Ishikawa (cell line): ENCODE results near the gene NRIP2.

ENCODE experiments used
- CEBPB ChIP-seq: IDR thresholded peaks from 2 replicates; pipeline ENCODE4 v1.6.1; 2012
- EP300 ChIP-seq: IDR thresholded peaks from 2 replicates; pipeline ENCODE4 v1.6.1; 2012; ENCODE audit warnings: borderline replicate concordance
- FOXM1 ChIP-seq: IDR thresholded peaks from 2 replicates; pipeline ENCODE4 v1.6.1; 2012; ENCODE audit warnings: low read depth, borderline replicate concordance
- RAD21 ChIP-seq: IDR thresholded peaks from 2 replicates; pipeline ENCODE4 v1.6.1; 2012; ENCODE audit warnings: low read depth
- TAF1 ChIP-seq: IDR thresholded peaks from 2 replicates; pipeline ENCODE4 v1.6.1; 2012; ENCODE audit warnings: low read depth, mild to moderate bottlenecking
- TCF12 ChIP-seq: IDR thresholded peaks from 2 replicates; pipeline ENCODE4 v1.6.1; 2012; ENCODE audit warnings: low read depth
- TF ChIP-seq, protein P1 (sequence below): IDR thresholded peaks from 2 replicates; pipeline ENCODE4 v1.6.1; 2012

GRCh38 chr12:2858334-2858733 is 23.5 kb upstream of the NRIP2 start:
- no peak for TF ChIP-seq EP300
- no peak for TF ChIP-seq FOXM1
- TF ChIP-seq TAF1 = no peak
- TF ChIP-seq TCF12 = no peak
- no peak for TF ChIP-seq CEBPB
- no peak for TF ChIP-seq RAD21
- TF ChIP-seq, protein P1, sequence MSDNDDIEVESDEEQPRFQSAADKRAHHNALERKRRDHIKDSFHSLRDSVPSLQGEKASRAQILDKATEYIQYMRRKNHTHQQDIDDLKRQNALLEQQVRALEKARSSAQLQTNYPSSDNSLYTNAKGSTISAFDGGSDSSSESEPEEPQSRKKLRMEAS = no peak
